Measurements from ENCODE around the gene FAF1.

FAF1 gene

GRCh38 chr1:50424884-50425375 lies 535.1 kb downstream of the FAF1 start:
- no peak for DNase-seq

GRCh38 chr1:50424045-50424883 lies 535.8 kb downstream of the FAF1 start:
- no peak for DNase-seq

GRCh38 chr1:50423670-50424000 lies 536.4 kb downstream of the FAF1 start:
- no peak for DNase-seq

GRCh38 chr1:50422946-50423669 lies 537.0 kb downstream of the FAF1 start, which contains the start of gene DMRTA2:
TSS of gene DMRTA2 (minus strand) at chr1:50423443. CDS start at chr1:50421536, 1,907 bp downstream.
- DNase-seq = no peak

GRCh38 chr1:50422675-50422945 lies 537.5 kb downstream of the FAF1 start:
- no peak for DNase-seq

- no peak for DNase-seq
These were observed 538.0 kb downstream of the FAF1 start for GRCh38 chr1:50421768-50422674.

GRCh38 chr1:50421366-50421748 lies 538.7 kb downstream of the FAF1 start:
- no peak for DNase-seq

- DNase-seq = no peak
These were observed 539.2 kb downstream of the FAF1 start for GRCh38 chr1:50420689-50421365.

- no peak for DNase-seq
These were observed 540.0 kb downstream of the FAF1 start for GRCh38 chr1:50419907-50420677.

GRCh38 chr1:50419192-50419906 lies 540.7 kb downstream of the FAF1 start:
- no peak for DNase-seq

- DNase-seq = no peak
These were observed 541.4 kb downstream of the FAF1 start for GRCh38 chr1:50418600-50419109.

- no peak for DNase-seq
These were observed 542.0 kb downstream of the FAF1 start for GRCh38 chr1:50417946-50418599.

GRCh38 chr1:50417507-50417906 lies 542.6 kb downstream of the FAF1 start:
- DNase-seq = no peak

- DNase-seq = no peak
These were observed 543.3 kb downstream of the FAF1 start for GRCh38 chr1:50416553-50417453.

- no peak for DNase-seq
These were observed 543.9 kb downstream of the FAF1 start for GRCh38 chr1:50416150-50416527.

- no peak for DNase-seq
These were observed 544.6 kb downstream of the FAF1 start for GRCh38 chr1:50415235-50416149.

- DNase-seq = no peak
These were observed 545.2 kb downstream of the FAF1 start for GRCh38 chr1:50414853-50415234.

Data from fibroblast of skin of abdomen (primary cell).